NCI-H510A (cell line): ENCODE data around the gene NRL.

ENCODE experiments used
- DNase-seq: peaks from one replicate; lab custom pipeline; 2025; lab: John Stamatoyannopoulos, UW

The NRL gene

GRCh38 chr14:24144451-24144850, 29.7 kb upstream of the NRL start:
- DNase-seq = no peak

GRCh38 chr14:24143511-24143910, 28.8 kb upstream of the NRL start:
- no peak for DNase-seq

- DNase-seq = peak; percentile 99
These were observed 26.5 kb upstream of the NRL start, which contains the start of gene EMC9 for GRCh38 chr14:24141097-24141880. Gene EMC9, minus strand, starts transcription at chr14:24141591. Its CDS starts 287 bp downstream, at chr14:24141304.

- DNase-seq = peak; percentile 11
These were observed 24.7 kb upstream of the NRL start for GRCh38 chr14:24139272-24139934.

GRCh38 chr14:24138396-24139271, 23.9 kb upstream of the NRL start:
- no peak for DNase-seq

GRCh38 chr14:24137529-24138395, 23.0 kb upstream of the NRL start:
- DNase-seq = no peak

- no peak for DNase-seq
These were observed 22.2 kb upstream of the NRL start for GRCh38 chr14:24136684-24137528.

- DNase-seq = peak; percentile 93
These were observed 21.3 kb upstream of the NRL start, which contains the start of gene PSME1 for GRCh38 chr14:24135834-24136683. Gene PSME1, plus strand, starts transcription at chr14:24136194. Its CDS starts 69 bp downstream, at chr14:24136263.

- no peak for DNase-seq
These were observed 20.8 kb upstream of the NRL start for GRCh38 chr14:24135584-24135833.

- no peak for DNase-seq
These were observed 19.0 kb upstream of the NRL start for GRCh38 chr14:24133735-24134134.

- no peak for DNase-seq
These were observed 18.2 kb upstream of the NRL start for GRCh38 chr14:24132976-24133375.

- peak; percentile 52 for DNase-seq
These were observed 17.4 kb upstream of the NRL start for GRCh38 chr14:24132061-24132685.

- no peak for DNase-seq
These were observed 16.8 kb upstream of the NRL start for GRCh38 chr14:24131549-24131966.

- DNase-seq = no peak
These were observed 16.2 kb upstream of the NRL start for GRCh38 chr14:24130717-24131548.

GRCh38 chr14:24130380-24130716, 15.6 kb upstream of the NRL start, which contains the start of gene FITM1:
Gene FITM1, plus strand, starts transcription at chr14:24130659. Its CDS starts 905 bp downstream, at chr14:24131564.
- DNase-seq = no peak

- DNase-seq = no peak
These were observed 14.8 kb upstream of the NRL start for GRCh38 chr14:24129410-24129998.

- no peak for DNase-seq
These were observed 12.9 kb upstream of the NRL start for GRCh38 chr14:24127673-24128072.

GRCh38 chr14:24126939-24127338, 12.2 kb upstream of the NRL start:
- no peak for DNase-seq
